Effector CD4-positive, alpha-beta T cell (primary cell): ENCODE results near the gene ZNF804A.
"Not testable (repeated sequence)": the region's sequence is repeated elsewhere in the genome, so short reads cannot be mapped to it uniquely, and the experiment has no call there.

Experiments used
- DNase-seq: peaks from one replicate; pipeline ENCODE4 v3.0.0-alpha.2; 2020

The ZNF804A gene

GRCh38 chr2:184834699-184835397, 236.5 kb downstream of the ZNF804A start:
- DNase-seq: no peak

GRCh38 chr2:184835398-184835715, 237.0 kb downstream of the ZNF804A start:
- no peak for DNase-seq

GRCh38 chr2:184847331-184847730, 249.0 kb downstream of the ZNF804A start:
- no peak for DNase-seq

GRCh38 chr2:184849516-184849915, 251.2 kb downstream of the ZNF804A start:
- no peak for DNase-seq

GRCh38 chr2:184851576-184851975, 253.2 kb downstream of the ZNF804A start:
- no peak for DNase-seq

GRCh38 chr2:184859187-184859586, 260.9 kb downstream of the ZNF804A start:
- DNase-seq: no peak

- DNase-seq: no peak
Observed at GRCh38 chr2:184860744-184861143, 262.4 kb downstream of the ZNF804A start.

GRCh38 chr2:184875212-184875611, 276.9 kb downstream of the ZNF804A start:
- DNase-seq: no peak

- DNase-seq: no peak
Observed at GRCh38 chr2:184875911-184876310, 277.6 kb downstream of the ZNF804A start.

- no peak for DNase-seq
Observed at GRCh38 chr2:184877909-184878308, 279.6 kb downstream of the ZNF804A start.

GRCh38 chr2:184879671-184880070, 281.3 kb downstream of the ZNF804A start:
- DNase-seq: no peak

GRCh38 chr2:184886585-184886984, 288.3 kb downstream of the ZNF804A start:
- not testable (repeated sequence) for DNase-seq

- DNase-seq: no peak
Observed at GRCh38 chr2:184890311-184890710, 292.0 kb downstream of the ZNF804A start.

- no peak for DNase-seq
Observed at GRCh38 chr2:184904991-184905390, 306.7 kb downstream of the ZNF804A start.

GRCh38 chr2:184906160-184906559, 307.8 kb downstream of the ZNF804A start:
- DNase-seq: no peak

GRCh38 chr2:184906709-184907108, 308.4 kb downstream of the ZNF804A start:
- no peak for DNase-seq

GRCh38 chr2:184908966-184909365, 310.6 kb downstream of the ZNF804A start:
- no peak for DNase-seq

GRCh38 chr2:184920451-184920965, 322.2 kb downstream of the ZNF804A start:
- DNase-seq: no peak

- DNase-seq: no peak
Observed at GRCh38 chr2:184921676-184922075, 323.3 kb downstream of the ZNF804A start.

GRCh38 chr2:184923751-184924150, 325.4 kb downstream of the ZNF804A start:
- DNase-seq: no peak

- DNase-seq: no peak
Observed at GRCh38 chr2:184927040-184927439, 328.7 kb downstream of the ZNF804A start.

GRCh38 chr2:184936761-184937160, 338.4 kb downstream of the ZNF804A start:
- no peak for DNase-seq

GRCh38 chr2:184938221-184938985, 340.1 kb downstream of the ZNF804A start:
- no peak for DNase-seq

GRCh38 chr2:184945326-184945725, 347.0 kb downstream of the ZNF804A start:
- no peak for DNase-seq
